B cell (primary cell): ENCODE results near the gene STOX2. TPM values are rescaled to one million over a fixed set of nuclear protein-coding genes. Genes with fewer than 3 reads are reported as not detected.

ENCODE experiments used
- polyA plus RNA-seq: library from polyadenylated mRNA; depleted of rRNA; stranded (reverse); fragments of >200 nt; gene quantifications from 2 replicates; pipeline ENCODE4 v1.2.3, GENCODE V29; 2012
- total RNA-seq, 2 donors: library from RNA; stranded (reverse); fragments of 120-200 nt in 1 of 2; gene quantifications; 1 replicate in 1 of 2; 2 replicates in 1 of 2; pipeline versions ENCODE4 v1.2.3 to v1.2.4, GENCODE V29; 2013 to 2022

STOX2 gene
- total and polyA plus RNA-seq, 2 donors (not counting 1 experiment from before 2014, with no cell fraction given) = under 0.01 TPM; not detected in 1

Other genes with a start within 250 kb of the STOX2 start
- gene RWDD4, start 246.1 kb upstream of the STOX2 start, total RNA-seq = 15.7 and 16.3 TPM in 2 replicates
- gene RWDD4, start 246.1 kb upstream of the STOX2 start, polyA plus RNA-seq = 3.0 and 4.0 TPM in 2 replicates
- gene TRAPPC11, start 246.0 kb upstream of the STOX2 start, total RNA-seq = 53.8 and 56.6 TPM in 2 replicates
- gene TRAPPC11, start 246.0 kb upstream of the STOX2 start, polyA plus RNA-seq = 23.5 and 26.6 TPM in 2 replicates